OCI-LY3 (cell line): Measurements from ENCODE around the gene SPOCK1.

Experiments used
- EZH2phosphoT487 ChIP-seq: fragments of 200-600 bp; shearing (Covaris generic); IDR thresholded peaks from 2 replicates; pipeline ENCODE4 v1.6.1; 2018; ENCODE audit warnings: antibody characterized with exemption, mixed run types, low read depth
- TF ChIP-seq, protein P1 (sequence below): fragments of 200-600, 300-600 bp; sonication (generic); IDR thresholded peaks from 2 replicates; pipeline ENCODE4 v1.5.1; 2014; ENCODE audit warnings: antibody characterized with exemption, low read length, low read depth

DNA sequence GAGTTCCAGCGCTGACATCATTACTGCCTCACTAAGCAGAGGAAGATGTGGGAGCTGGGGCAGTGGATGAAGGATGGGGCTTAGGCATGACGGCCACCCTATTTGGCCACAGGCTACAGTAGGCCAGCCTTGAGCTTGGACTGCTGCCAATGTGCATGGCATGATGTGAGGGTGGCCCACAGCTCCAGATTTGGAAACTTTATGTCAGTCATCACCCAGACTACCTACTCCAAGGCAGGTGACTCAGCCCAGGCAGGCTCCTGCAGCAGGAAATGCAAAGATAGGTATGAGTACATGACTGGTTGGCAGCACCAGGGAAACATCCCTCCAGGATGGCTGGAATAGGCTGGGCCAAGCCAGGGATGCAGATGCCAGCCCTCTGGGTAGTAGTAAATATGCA lies 303.6 kb downstream of the SPOCK1 start:
- TF ChIP-seq, protein P1, sequence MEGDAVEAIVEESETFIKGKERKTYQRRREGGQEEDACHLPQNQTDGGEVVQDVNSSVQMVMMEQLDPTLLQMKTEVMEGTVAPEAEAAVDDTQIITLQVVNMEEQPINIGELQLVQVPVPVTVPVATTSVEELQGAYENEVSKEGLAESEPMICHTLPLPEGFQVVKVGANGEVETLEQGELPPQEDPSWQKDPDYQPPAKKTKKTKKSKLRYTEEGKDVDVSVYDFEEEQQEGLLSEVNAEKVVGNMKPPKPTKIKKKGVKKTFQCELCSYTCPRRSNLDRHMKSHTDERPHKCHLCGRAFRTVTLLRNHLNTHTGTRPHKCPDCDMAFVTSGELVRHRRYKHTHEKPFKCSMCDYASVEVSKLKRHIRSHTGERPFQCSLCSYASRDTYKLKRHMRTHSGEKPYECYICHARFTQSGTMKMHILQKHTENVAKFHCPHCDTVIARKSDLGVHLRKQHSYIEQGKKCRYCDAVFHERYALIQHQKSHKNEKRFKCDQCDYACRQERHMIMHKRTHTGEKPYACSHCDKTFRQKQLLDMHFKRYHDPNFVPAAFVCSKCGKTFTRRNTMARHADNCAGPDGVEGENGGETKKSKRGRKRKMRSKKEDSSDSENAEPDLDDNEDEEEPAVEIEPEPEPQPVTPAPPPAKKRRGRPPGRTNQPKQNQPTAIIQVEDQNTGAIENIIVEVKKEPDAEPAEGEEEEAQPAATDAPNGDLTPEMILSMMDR, result no peak
- no peak for TF ChIP-seq EZH2phosphoT487
